Small intestine (tissue), 7 donors: ENCODE results near the gene TMEM164. TPM values are rescaled to one million over a fixed set of nuclear protein-coding genes. Genes with fewer than 3 reads are reported as not detected.

ENCODE experiments used
- DNase-seq, 2 donors: peaks; one replicate each; pipeline versions ENCODE4 v3.0.0 to v3.0.0-alpha.2; 2013
- FAIRE-seq: peaks from 2 replicates; lab custom pipeline; 2012; peaks lifted over from hg19 to GRCh38; lab: Jason Lieb, UNC
- H3K27ac ChIP-seq, 3 donors: one replicate each; pipeline ENCODE4 v1.5.1; 2013; ENCODE audit warnings: low read length in 2 of 3, mild to moderate bottlenecking in 2 of 3, control low read depth in 1 of 3, inconsistent platforms in 1 of 3, low read depth in 1 of 3, moderate library complexity in 1 of 3
- H3K27me3 ChIP-seq, 3 donors: one replicate each; pipeline ENCODE4 v1.6.1; 2013; ENCODE audit warnings: low read length in 3 of 3, inconsistent platforms in 1 of 3; ENCODE audit not compliant: control insufficient read depth in 3 of 3, insufficient read depth in 3 of 3
- H3K36me3 ChIP-seq, 3 donors: one replicate each; pipeline ENCODE4 v1.6.1; 2013; ENCODE audit warnings: low read length in 3 of 3, inconsistent platforms in 1 of 3, low read depth in 1 of 3, mild to moderate bottlenecking in 1 of 3, moderate library complexity in 1 of 3; ENCODE audit not compliant: control insufficient read depth in 3 of 3, insufficient read depth in 2 of 3
- H3K4me1 ChIP-seq, 3 donors: one replicate each; pipeline ENCODE4 v1.6.1; 2013; ENCODE audit warnings: low read length in 2 of 3, inconsistent platforms in 1 of 3, low read depth in 1 of 3, mild to moderate bottlenecking in 1 of 3, moderate library complexity in 1 of 3; ENCODE audit not compliant: control insufficient read depth in 3 of 3, insufficient read depth in 2 of 3
- H3K4me3 ChIP-seq, 3 donors: one replicate each; pipeline ENCODE4 v1.5.1; 2013; ENCODE audit warnings: low read length in 3 of 3, control low read depth in 1 of 3, inconsistent platforms in 1 of 3, low read depth in 1 of 3, mild to moderate bottlenecking in 1 of 3, moderate library complexity in 1 of 3
- H3K9me3 ChIP-seq, 2 donors: one replicate each; pipeline ENCODE4 v1.6.1; 2013; ENCODE audit warnings: low read depth in 1 of 2, low read length in 1 of 2; ENCODE audit not compliant: control insufficient read depth in 2 of 2, insufficient read depth in 1 of 2
- WGBS, 3 donors: extraction: QIAGEN DNeasy Blood & Tissue Kit; methylation state at CpG; one replicate each; pipeline ENCODE4 v1.1.7; 2013; 5-methylcytosine and 5-hydroxymethylcytosine counted together
- polyA plus RNA-seq, 4 donors: library from polyadenylated mRNA; stranded (reverse) in 3 of 4; unstranded in 1 of 4; fragments of 200-250 nt in 3 of 4; fragments of 120-200 nt in 1 of 4; gene quantifications; one replicate each; pipeline versions ENCODE4 v1.2.1 to v1.2.3, GENCODE V29; 2013
- donor health status: healthy with polysubstance abuse.
- donor health status: control.
- donor health status: control.
- donor health status: Bipolar disorder and iron deficiency.
- donor health status: healthy.

Gene TMEM164
- polyA plus RNA-seq, 4 donors, result 17.0 to 64.6 (median 22.2) TPM

GRCh38 chrX:110006161-110006560, 3.2 kb downstream of the TMEM164 start:
- no peaks in the 10 kb centered on the region for H3K27me3 ChIP-seq
- no peaks in the 10 kb centered on the region for H3K9me3 ChIP-seq
- WGBS, 3 donors, result 64 to 87% (median 84%) methylated on average over 2 of the region's 2 CpGs

DNA sequence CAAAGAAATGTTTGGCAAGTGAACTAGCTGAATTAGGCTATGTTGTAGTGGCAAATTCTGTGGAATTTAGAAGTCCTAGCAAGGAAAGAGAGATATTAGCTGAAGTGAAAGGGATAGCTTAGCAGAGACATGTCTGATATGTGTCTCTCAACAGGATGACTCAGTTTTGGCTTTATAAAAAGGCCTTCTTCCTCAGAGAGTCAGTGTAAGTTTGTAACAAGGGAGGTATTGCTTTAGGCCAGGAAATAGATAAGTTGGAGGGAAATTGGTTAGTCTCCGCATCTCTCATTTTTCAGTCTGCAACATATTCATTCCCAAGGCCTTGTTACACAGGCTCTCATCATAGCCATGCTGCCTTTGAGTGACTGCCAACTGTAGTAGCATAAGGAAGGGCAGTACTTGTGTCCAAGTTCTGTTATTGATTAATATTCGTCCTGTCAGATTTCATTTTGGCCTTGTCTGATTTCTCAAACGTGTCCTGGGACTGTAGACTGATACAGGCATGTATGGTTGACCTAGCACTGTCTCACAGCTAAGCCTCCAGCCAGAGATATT, 4.0 kb downstream of the TMEM164 start:
- DNase-seq (no peak), FAIRE-seq (no peak)
- Histone ChIP-seq H3K36me3 (peaks cover 0 to 7% (median 0%) of the 10 kb centered on the region in 3 donors), H3K4me1 (peaks cover 0 to 15% (median 15%) of the 10 kb centered on the region in 3 donors), H3K9me3 (no peaks in the 10 kb centered on the region), H3K27ac (no peak overlapping the region), H3K4me3 (no peak overlapping the region), H3K27me3 (no peaks in the 10 kb centered on the region)
- 46 to 51% (median 49%) methylated on average over 3 of the region's 3 CpGs for WGBS, 3 donors

More at GRCh38 chrX:110006161-110006560, 3.2 kb downstream of the TMEM164 start:
- no peak for DNase-seq
- Histone ChIP-seq H3K4me3 (no peak overlapping the region), H3K36me3 (peaks cover 0 to 7% (median 0%) of the 10 kb centered on the region in 3 donors), H3K27ac (no peak overlapping the region), H3K4me1 (peaks cover 0 to 17% (median 15%) of the 10 kb centered on the region in 3 donors)
- FAIRE-seq, result no peak

GRCh38 chrX:110008011-110008635, 5.2 kb downstream of the TMEM164 start:
- H3K36me3 ChIP-seq, result peaks cover 0 to 10% (median 0%) of the 10 kb centered on the region in 3 donors
- no peak for FAIRE-seq
- no peaks in the 10 kb centered on the region for H3K27me3 ChIP-seq
- DNase-seq, result no peak
- no peak overlapping the region for H3K27ac ChIP-seq
- 87 to 89% (median 88%) methylated on average over 3 of the region's 3 CpGs for WGBS, 3 donors
- no peak overlapping the region for H3K4me3 ChIP-seq
- H3K4me1 ChIP-seq, result peaks cover 0 to 15% (median 14%) of the 10 kb centered on the region in 3 donors
- no peaks in the 10 kb centered on the region for H3K9me3 ChIP-seq

GRCh38 chrX:110012818-110013485, 10.0 kb downstream of the TMEM164 start:
- DNase-seq (no peak), FAIRE-seq (no peak)
- Histone ChIP-seq H3K27me3 (no peaks in the 10 kb centered on the region), H3K9me3 (no peaks in the 10 kb centered on the region), H3K4me1 (peaks cover 0 to 25% (median 0%) of the 10 kb centered on the region in 3 donors), H3K4me3 (no peak overlapping the region), H3K36me3 (peaks cover 0 to 14% (median 0%) of the 10 kb centered on the region in 3 donors), H3K27ac (no peak overlapping the region)
- 43 to 75% (median 61%) methylated on average over 2 to 3 of the region's 3 CpGs for WGBS, 3 donors

DNA sequence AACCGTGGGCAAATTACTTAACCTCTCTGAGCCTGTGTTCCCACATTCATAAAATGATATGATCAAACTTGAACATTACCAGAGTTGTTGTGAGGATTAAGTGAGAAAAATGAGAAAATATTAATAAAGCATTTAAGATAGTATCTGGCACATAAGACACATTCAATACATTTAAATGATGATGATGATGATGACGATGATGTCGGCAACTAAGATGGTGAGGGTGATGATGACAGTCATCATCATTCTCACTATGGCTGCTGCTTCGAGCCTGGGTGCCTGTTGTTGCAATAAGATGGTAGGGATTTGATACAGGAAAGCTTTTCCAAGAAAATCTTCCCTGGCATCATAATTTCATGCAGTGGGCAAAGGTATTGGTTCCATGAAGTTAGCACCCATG, 11.1 kb downstream of the TMEM164 start:
- 83 to 100% (median 94%) methylated on average over 4 of the region's 4 CpGs for WGBS, 3 donors
- no peak for FAIRE-seq
- H3K4me1 ChIP-seq, result peaks cover 0 to 25% (median 0%) of the 10 kb centered on the region in 3 donors

GRCh38 chrX:110015032-110015431, 12.1 kb downstream of the TMEM164 start:
- no peaks in the 10 kb centered on the region for H3K9me3 ChIP-seq
- peak overlapping the region in 2 of 3 donors; percentile 46 to 90 for H3K27ac ChIP-seq
- H3K4me1 ChIP-seq, result peaks cover 0 to 25% (median 0%) of the 10 kb centered on the region in 3 donors
- no peak for FAIRE-seq
- WGBS, 3 donors, result 64 to 69% (median 67%) methylated on average over 2 of the region's 2 CpGs
- H3K4me3 ChIP-seq, result no peak overlapping the region
- peaks cover 0 to 14% (median 0%) of the 10 kb centered on the region in 3 donors for H3K36me3 ChIP-seq
- H3K27me3 ChIP-seq, result no peaks in the 10 kb centered on the region
- peak in 1 of 2 donors; percentile 56 for DNase-seq

More for the DNA sequence above, 11.1 kb downstream of the TMEM164 start:
- Histone ChIP-seq H3K27me3 (no peaks in the 10 kb centered on the region), H3K36me3 (peaks cover 0 to 14% (median 0%) of the 10 kb centered on the region in 3 donors), H3K27ac (no peak overlapping the region), H3K9me3 (no peaks in the 10 kb centered on the region), H3K4me3 (no peak overlapping the region)
- DNase-seq, result no peak

DNA sequence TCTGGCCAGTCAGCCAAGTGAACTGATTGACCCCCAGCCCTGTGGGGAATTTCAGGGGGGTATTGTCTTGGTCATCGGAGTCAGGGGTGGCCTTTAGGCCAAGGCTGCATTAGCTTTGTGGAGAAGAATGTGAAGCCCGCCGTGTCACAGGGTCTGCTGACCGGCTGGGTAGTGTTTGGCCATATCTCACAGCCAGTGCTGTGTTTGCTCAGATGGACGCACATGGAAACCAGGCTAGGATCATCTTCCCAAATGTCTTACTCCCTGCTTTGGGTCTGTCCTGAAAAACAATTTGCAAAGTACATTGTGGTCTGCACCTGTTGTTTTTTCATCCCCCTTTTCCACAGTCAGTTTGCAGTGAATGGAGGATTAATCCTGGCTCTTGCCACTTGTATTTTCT, 13.0 kb downstream of the TMEM164 start:
- Histone ChIP-seq H3K4me3 (no peak overlapping the region), H3K27me3 (no peaks in the 10 kb centered on the region), H3K9me3 (no peaks in the 10 kb centered on the region), H3K27ac (peak overlapping the region in 1 of 3 donors; percentile 90), H3K36me3 (peaks cover 0 to 14% (median 0%) of the 10 kb centered on the region in 3 donors), H3K4me1 (peaks cover 0 to 25% (median 0%) of the 10 kb centered on the region in 3 donors)
- WGBS, 3 donors, result 84 to 90% (median 88%) methylated on average over 4 to 5 of the region's 5 CpGs
- DNase-seq, result no peak
- no peak for FAIRE-seq

GRCh38 chrX:110020536-110020935, 17.6 kb downstream of the TMEM164 start:
- no peaks in the 10 kb centered on the region for H3K27me3 ChIP-seq
- H3K9me3 ChIP-seq, result no peaks in the 10 kb centered on the region
- peaks cover 0 to 16% (median 0%) of the 10 kb centered on the region in 3 donors for H3K36me3 ChIP-seq
- no peak overlapping the region for H3K27ac ChIP-seq
- WGBS, 3 donors, result 55 to 84% (median 64%) methylated on average over 1 of the region's 1 CpG
- no peak overlapping the region for H3K4me3 ChIP-seq
- FAIRE-seq, result no peak
- DNase-seq, result no peak
- H3K4me1 ChIP-seq, result peaks cover 0 to 23% (median 0%) of the 10 kb centered on the region in 3 donors
